Measurements from ENCODE around the gene EVI5L. TPM values are rescaled to one million over a fixed set of nuclear protein-coding genes. Genes with fewer than 3 reads are reported as not detected.

The EVI5L gene
- total RNA-seq, 4 donors from 2014 or later: 8.3 to 15.5 (median 11.9) TPM

- no peak for TF ChIP-seq CTCF (IDR thresholded peaks at IDR 0.05)
- no peak for TF ChIP-seq POLR2A (IDR thresholded peaks at IDR 0.05)
- DNase-seq: no peak
- H3K27me3 ChIP-seq: peaks cover 0 to 22% (median 0%) of the 10 kb centered on the region in 4 donors
- no peak overlapping the region for H3K27ac ChIP-seq
- intact Hi-C loops (cut with DNase I): no loop called here
- no peak overlapping the region for H3K4me3 ChIP-seq
- WGBS, 2 donors: 57 to 76% methylated on average over 3 to 4 of the region's 4 CpGs
- no peaks in the 10 kb centered on the region for H3K9me3 ChIP-seq
- no peaks in the 10 kb centered on the region for H3K36me3 ChIP-seq
- H3K4me1 ChIP-seq: peaks cover 2 to 3% (median 2%) of the 10 kb centered on the region in 3 donors
Measured at GRCh38 chr19:7883105-7883504, 53.1 kb downstream of the EVI5L start.

- H3K27me3 ChIP-seq: peaks cover 0 to 31% (median 0%) of the 10 kb centered on the region in 4 donors
- no peak for TF ChIP-seq POLR2A (IDR thresholded peaks at IDR 0.05)
- no peak for TF ChIP-seq CTCF (IDR thresholded peaks at IDR 0.05)
- DNase-seq: no peak
- no peak overlapping the region for H3K4me3 ChIP-seq
- H3K4me1 ChIP-seq: peaks cover 7 to 12% (median 11%) of the 10 kb centered on the region in 3 donors
- 63 to 66% methylated on average over 2 of the region's 2 CpGs for WGBS, 2 donors
- intact Hi-C loops (cut with DNase I): no loop called here
- H3K27ac ChIP-seq: no peak overlapping the region
- H3K36me3 ChIP-seq: no peaks in the 10 kb centered on the region
- no peaks in the 10 kb centered on the region for H3K9me3 ChIP-seq
Measured at GRCh38 chr19:7883796-7884570, 54.0 kb downstream of the EVI5L start.

- H3K9me3 ChIP-seq: no peaks in the 10 kb centered on the region
- H3K27me3 ChIP-seq: peaks cover 0 to 41% (median 0%) of the 10 kb centered on the region in 4 donors
- H3K4me1 ChIP-seq: peaks cover 7 to 15% (median 11%) of the 10 kb centered on the region in 3 donors
- TF ChIP-seq CTCF (IDR thresholded peaks at IDR 0.05) (no peak), POLR2A (IDR thresholded peaks at IDR 0.05) (no peak)
- H3K36me3 ChIP-seq: no peaks in the 10 kb centered on the region
- DNase-seq: no peak
- H3K4me3 ChIP-seq: no peak overlapping the region
- no peak overlapping the region for H3K27ac ChIP-seq
- WGBS, 2 donors: 73 to 90% methylated on average over 7 to 8 of the region's 8 CpGs
- intact Hi-C loops (cut with DNase I): no loop called here
Measured at GRCh38 chr19:7885818-7886217, 55.8 kb downstream of the EVI5L start.

GRCh38 chr19:7887408-7888144 lies 57.6 kb downstream of the EVI5L start:
- Histone ChIP-seq H3K9me3 (no peaks in the 10 kb centered on the region), H3K27ac (peak overlapping the region in 1 of 4 donors; percentile 16), H3K4me1 (peaks cover 7 to 15% (median 11%) of the 10 kb centered on the region in 3 donors), H3K27me3 (peaks cover 0 to 36% (median 0%) of the 10 kb centered on the region in 4 donors), H3K36me3 (no peaks in the 10 kb centered on the region), H3K4me3 (peak overlapping the region in 1 of 4 donors; percentile 67)
- WGBS, 2 donors: 73 to 78% methylated on average over 9 to 11 of the region's 16 CpGs
- no peak for DNase-seq
- TF ChIP-seq CTCF (IDR thresholded peaks at IDR 0.05): no peak
- no peak for TF ChIP-seq POLR2A (IDR thresholded peaks at IDR 0.05)
- intact Hi-C loops (cut with DNase I): no loop called here
